Measurements from ENCODE around the gene SLC44A4.
A peak's percentile ranks its signal among the peaks of the same experiment; 100 is the strongest.
"Not testable (repeated sequence)": the region's sequence is repeated elsewhere in the genome, so short reads cannot be mapped to it uniquely, and the experiment has no call there.

Gene SLC44A4

GRCh38 chr6:31825553-31825952, 53.2 kb downstream of the SLC44A4 start:
- DNase-seq: no peak

GRCh38 chr6:31823592-31824196, 55.1 kb downstream of the SLC44A4 start:
- DNase-seq: not testable (repeated sequence)

GRCh38 chr6:31822036-31822821, 56.6 kb downstream of the SLC44A4 start:
- peak; percentile 75 for DNase-seq

GRCh38 chr6:31821301-31822035, 57.3 kb downstream of the SLC44A4 start:
- DNase-seq: peak; percentile 88

- DNase-seq: not testable (repeated sequence)
Measured at GRCh38 chr6:31820399-31820798, 58.4 kb downstream of the SLC44A4 start.

GRCh38 chr6:31819871-31820299, 58.9 kb downstream of the SLC44A4 start:
- DNase-seq: no peak

- not testable (repeated sequence) for DNase-seq
Measured at GRCh38 chr6:31817929-31818511, 60.8 kb downstream of the SLC44A4 start.

- peak; percentile 36 for DNase-seq
Measured at GRCh38 chr6:31817133-31817928, 61.5 kb downstream of the SLC44A4 start.

GRCh38 chr6:31815025-31815838, 63.6 kb downstream of the SLC44A4 start, which contains the start of the genes HSPA1A and HSPA1L:
Gene HSPA1A (plus strand): TSS chr6:31815543. CDS start chr6:31815757, 214 bp downstream.
Gene HSPA1L (minus strand): TSS chr6:31815283. CDS start chr6:31811972, 3,311 bp downstream.
- peak; percentile 81 for DNase-seq

GRCh38 chr6:31814677-31815024, 64.1 kb downstream of the SLC44A4 start:
- DNase-seq: peak; percentile 79

GRCh38 chr6:31813465-31813849, 65.3 kb downstream of the SLC44A4 start:
- DNase-seq: no peak

All from stimulated activated CD8-positive, alpha-beta memory T cell treated with anti-CD3 and anti-CD28 coated beads, Interleukin-4, amount 100 ng/mL, for 48 hours (primary cell).